Large intestine (tissue), 3 donors: ENCODE results near the gene STK32B. TPM values are rescaled to one million over a fixed set of nuclear protein-coding genes. Genes with fewer than 3 reads are reported as not detected.

Source experiments
- DNase-seq, 2 donors: peaks; one replicate each; pipeline versions ENCODE4 v3.0.0 to v3.0.0-alpha.2; 2013
- H3K27ac ChIP-seq: one replicate; pipeline ENCODE4 v1.5.1; 2013; ENCODE audit warnings: low read length
- H3K27me3 ChIP-seq: 2 replicates; pipeline ENCODE4 v1.6.1; 2013; ENCODE audit warnings: low read length; ENCODE audit not compliant: control insufficient read depth, insufficient read depth
- H3K36me3 ChIP-seq: 2 replicates; pipeline ENCODE4 v1.6.1; 2013; ENCODE audit warnings: low read length; ENCODE audit not compliant: control insufficient read depth, insufficient read depth
- H3K4me1 ChIP-seq: one replicate; pipeline ENCODE4 v1.6.1; 2013; ENCODE audit warnings: low read length; ENCODE audit not compliant: control insufficient read depth, insufficient read depth
- H3K4me3 ChIP-seq: one replicate; pipeline ENCODE4 v1.5.1; 2013; ENCODE audit warnings: low read length
- H3K9me3 ChIP-seq: one replicate; pipeline ENCODE4 v1.6.1; 2013; ENCODE audit warnings: mild to moderate bottlenecking, low read depth, low read length, moderate library complexity; ENCODE audit not compliant: control insufficient read depth
- WGBS: methylation state at CpG from one replicate; pipeline ENCODE4 v1.1.5; 2013; ENCODE audit warnings: low lambda C conversion rate; ENCODE audit not compliant: insufficient coverage; 5-methylcytosine and 5-hydroxymethylcytosine counted together
- polyA plus RNA-seq: library from polyadenylated mRNA; unstranded; fragments of 120-200 nt; gene quantifications from one replicate; pipeline ENCODE4 v1.2.1, GENCODE V29; 2013

STK32B gene
- polyA plus RNA-seq, 1 donor, result 1.6 TPM

DNA sequence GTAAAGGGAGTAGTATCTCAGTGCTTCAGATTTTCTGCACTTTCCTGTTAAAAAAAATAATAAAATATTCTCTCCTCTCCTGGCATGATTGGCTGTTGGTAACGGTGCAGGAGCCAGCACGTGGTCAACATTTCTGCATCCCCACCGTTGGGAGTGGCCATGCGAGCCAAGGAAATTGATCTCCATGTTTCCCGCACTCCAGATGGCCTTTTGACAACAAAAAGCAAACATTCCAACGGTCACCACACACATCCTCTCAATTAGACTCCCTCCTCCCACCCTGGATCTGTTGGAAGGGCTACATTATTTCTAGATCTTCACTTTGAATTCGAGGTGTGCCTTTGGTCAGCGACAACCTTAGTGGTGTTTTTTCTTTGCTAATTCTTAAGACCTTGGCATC lies 45.0 kb downstream of the STK32B start:
- no peaks in the 10 kb centered on the region for H3K4me1 ChIP-seq
- no peak overlapping the region for H3K27ac ChIP-seq
- no peak overlapping the region for H3K4me3 ChIP-seq
- no peaks in the 10 kb centered on the region for H3K27me3 ChIP-seq
- H3K9me3 ChIP-seq, result no peaks in the 10 kb centered on the region
- WGBS, result no CpG with 5 or more reads among the region's 8 CpGs
- no peaks in the 10 kb centered on the region for H3K36me3 ChIP-seq
- no peak for DNase-seq

- Histone ChIP-seq H3K4me1 (no peaks in the 10 kb centered on the region), H3K36me3 (no peaks in the 10 kb centered on the region), H3K9me3 (no peaks in the 10 kb centered on the region), H3K27ac (no peak overlapping the region), H3K27me3 (no peaks in the 10 kb centered on the region), H3K4me3 (no peak overlapping the region)
- WGBS, result 50% methylated on average over 1 of the region's 1 CpG
- DNase-seq, result no peak
Measured at GRCh38 chr4:5098176-5098575, 46.9 kb downstream of the STK32B start.

DNA sequence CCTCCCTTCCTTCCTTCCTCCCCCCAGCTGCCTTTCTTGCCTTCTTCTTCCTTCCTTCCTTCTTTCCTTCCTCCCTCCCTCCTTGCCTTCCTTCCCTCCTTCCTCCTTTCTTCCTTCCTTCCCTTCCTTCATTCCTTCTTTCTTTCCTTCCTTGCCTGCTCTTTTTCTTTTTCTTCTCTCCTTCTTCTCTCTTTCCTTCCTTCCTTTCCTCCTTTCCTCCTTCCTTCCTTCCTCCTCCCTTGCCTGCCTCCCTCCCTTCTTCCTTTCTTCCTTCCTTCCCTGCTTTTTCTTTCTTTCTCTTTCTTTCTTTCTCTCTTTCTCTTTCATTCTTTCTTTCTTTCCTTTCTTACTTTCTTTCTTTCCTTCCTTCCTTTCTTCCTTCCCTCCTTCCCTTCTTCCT lies 49.1 kb downstream of the STK32B start:
- Histone ChIP-seq H3K36me3 (no peaks in the 10 kb centered on the region), H3K27ac (no peak overlapping the region)

DNA sequence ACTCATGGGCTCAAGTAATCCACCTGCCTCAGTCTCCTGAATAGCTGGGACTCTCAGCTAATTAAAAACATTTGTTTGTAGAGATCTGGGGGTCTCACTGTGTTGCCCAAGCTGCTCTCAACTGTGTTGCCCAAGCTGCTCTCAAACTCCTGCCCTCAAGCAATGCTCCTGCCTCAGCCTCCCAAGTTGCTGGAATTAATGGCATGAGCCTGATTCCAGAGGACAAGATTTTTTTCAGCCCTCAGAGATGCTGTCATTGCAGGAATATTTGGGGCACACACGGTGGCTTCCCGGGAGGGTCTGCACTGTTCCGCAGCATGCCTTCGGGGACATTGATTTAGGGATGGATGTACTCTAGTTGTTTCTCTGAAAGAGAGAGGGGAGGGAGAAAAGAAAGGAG lies 49.7 kb downstream of the STK32B start:
- Histone ChIP-seq H3K27me3 (no peaks in the 10 kb centered on the region), H3K4me3 (no peak overlapping the region), H3K4me1 (no peaks in the 10 kb centered on the region), H3K27ac (no peak overlapping the region), H3K9me3 (no peaks in the 10 kb centered on the region), H3K36me3 (no peaks in the 10 kb centered on the region)
- DNase-seq, result no peak
- whole genome bisulfite sequencing, result 100% methylated on average over 1 of the region's 4 CpGs

More for the DNA sequence above, 49.1 kb downstream of the STK32B start:
- Histone ChIP-seq H3K27me3 (no peaks in the 10 kb centered on the region), H3K4me1 (no peaks in the 10 kb centered on the region), H3K9me3 (no peaks in the 10 kb centered on the region), H3K4me3 (no peak overlapping the region)
- DNase-seq, result no peak

DNA sequence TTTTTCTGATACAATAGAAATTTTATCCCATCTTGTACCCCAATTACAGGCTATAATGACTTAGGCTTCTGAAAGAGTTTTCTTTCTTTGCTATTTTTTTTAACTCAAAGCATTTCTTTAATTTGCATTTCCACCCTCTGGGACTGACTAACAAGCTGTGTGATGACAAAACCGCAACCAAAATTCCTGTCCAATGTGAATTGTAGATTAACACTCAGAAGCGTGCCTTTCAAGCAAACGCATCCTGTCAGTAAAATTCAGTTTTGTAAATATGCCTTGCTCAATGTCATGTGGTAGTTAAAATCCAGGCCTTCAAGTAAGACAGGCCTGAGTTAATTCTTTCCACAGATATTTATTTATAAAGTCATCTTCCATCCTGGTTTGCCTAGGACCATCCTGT lies 50.3 kb downstream of the STK32B start:
- no peak for DNase-seq
- Histone ChIP-seq H3K27me3 (no peaks in the 10 kb centered on the region), H3K4me1 (no peaks in the 10 kb centered on the region), H3K27ac (no peak overlapping the region), H3K36me3 (no peaks in the 10 kb centered on the region), H3K9me3 (no peaks in the 10 kb centered on the region), H3K4me3 (no peak overlapping the region)
- WGBS, result 100% methylated on average over 1 of the region's 3 CpGs

DNA sequence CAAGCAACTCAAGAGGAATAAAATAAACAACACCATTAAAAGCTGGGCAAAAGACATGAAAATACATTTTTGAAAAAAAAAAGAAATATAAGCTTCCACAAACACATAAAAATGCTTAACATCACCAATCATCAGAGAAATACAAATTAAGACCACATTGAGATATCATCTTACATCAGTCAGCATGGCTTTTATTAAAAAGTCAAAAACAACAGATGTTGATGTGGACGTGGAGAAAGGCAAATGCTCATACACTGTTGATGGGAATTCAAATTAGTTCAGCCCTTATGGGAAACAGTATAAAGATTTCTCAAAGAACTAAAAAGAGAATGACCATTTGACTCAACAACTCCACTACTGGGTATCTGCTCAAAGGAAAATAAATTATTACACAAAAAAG lies 59.6 kb downstream of the STK32B start:
- no peak for DNase-seq
- Histone ChIP-seq H3K4me3 (no peak overlapping the region), H3K4me1 (no peaks in the 10 kb centered on the region), H3K9me3 (no peaks in the 10 kb centered on the region), H3K27ac (no peak overlapping the region), H3K27me3 (no peaks in the 10 kb centered on the region), H3K36me3 (no peaks in the 10 kb centered on the region)
- WGBS, result no CpG with 5 or more reads among the region's 1 CpG

- Histone ChIP-seq H3K4me3 (no peak overlapping the region), H3K4me1 (no peaks in the 10 kb centered on the region), H3K27ac (no peak overlapping the region), H3K27me3 (no peaks in the 10 kb centered on the region), H3K9me3 (no peaks in the 10 kb centered on the region), H3K36me3 (no peaks in the 10 kb centered on the region)
- DNase-seq, result no peak
- no CpG with 5 or more reads among the region's 2 CpGs for WGBS
Measured at GRCh38 chr4:5112333-5113095, 61.2 kb downstream of the STK32B start.

GRCh38 chr4:5114950-5115349 lies 63.7 kb downstream of the STK32B start:
- WGBS, result no CpG with 5 or more reads among the region's 1 CpG
- Histone ChIP-seq H3K4me1 (no peaks in the 10 kb centered on the region), H3K27me3 (no peaks in the 10 kb centered on the region), H3K4me3 (no peak overlapping the region), H3K27ac (no peak overlapping the region), H3K9me3 (no peaks in the 10 kb centered on the region), H3K36me3 (no peaks in the 10 kb centered on the region)
- DNase-seq, result no peak

- WGBS, result 83% methylated on average over 4 of the region's 6 CpGs
- Histone ChIP-seq H3K9me3 (no peaks in the 10 kb centered on the region), H3K27ac (no peak overlapping the region), H3K4me3 (no peak overlapping the region), H3K27me3 (no peaks in the 10 kb centered on the region), H3K4me1 (no peaks in the 10 kb centered on the region), H3K36me3 (no peaks in the 10 kb centered on the region)
- no peak for DNase-seq
Measured at GRCh38 chr4:5118091-5118786, 67.0 kb downstream of the STK32B start.

DNA sequence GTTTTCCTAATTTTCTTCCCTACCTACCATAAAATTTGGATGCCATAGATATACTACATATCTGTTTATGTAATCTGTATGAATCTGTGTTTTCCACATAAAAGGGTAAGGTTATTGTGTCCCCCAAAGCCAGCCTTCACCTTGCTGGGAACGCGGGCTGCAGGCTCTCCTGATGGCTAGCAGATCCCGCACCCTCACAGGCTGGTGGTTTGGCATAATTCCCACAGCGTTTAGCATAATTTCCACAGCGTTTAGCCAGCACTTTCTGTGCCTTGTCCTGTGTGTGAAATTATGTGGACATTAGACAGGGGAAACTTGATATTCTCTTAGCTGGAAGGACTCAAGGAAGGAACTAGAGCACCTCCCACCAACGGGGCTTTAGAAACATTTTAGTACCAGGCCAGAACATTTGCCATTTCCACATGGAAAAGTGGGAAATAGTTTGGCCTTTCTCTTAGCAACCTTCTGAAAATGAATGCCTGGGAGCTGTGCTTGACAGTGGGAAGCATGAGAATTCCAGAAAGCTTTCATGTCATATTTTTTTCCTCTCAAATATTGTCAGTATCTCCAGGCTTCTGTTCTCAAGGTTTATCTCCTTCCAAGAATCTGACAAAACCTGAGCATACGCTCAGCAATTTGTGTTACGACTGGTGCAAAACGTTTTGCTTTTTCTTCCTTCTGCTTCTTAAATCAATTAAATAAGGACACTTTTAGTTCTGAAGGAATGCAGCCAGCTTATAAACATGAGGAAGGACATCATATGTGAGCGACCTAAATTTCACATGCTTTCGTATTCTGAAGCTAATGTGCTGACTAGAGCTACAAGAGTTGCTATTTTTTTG lies 67.9 kb downstream of the STK32B start:
- WGBS, result 77% methylated on average over 6 of the region's 11 CpGs
- H3K36me3 ChIP-seq, result no peaks in the 10 kb centered on the region
- H3K27me3 ChIP-seq, result no peaks in the 10 kb centered on the region
- no peak overlapping the region for H3K4me3 ChIP-seq
- H3K9me3 ChIP-seq, result no peaks in the 10 kb centered on the region
- H3K27ac ChIP-seq, result no peak overlapping the region
- H3K4me1 ChIP-seq, result no peaks in the 10 kb centered on the region
- DNase-seq, result no peak
